Measurements from ENCODE around the gene PMVK. TPM values are rescaled to one million over a fixed set of nuclear protein-coding genes. Genes with fewer than 3 reads are reported as not detected.

The PMVK gene
- total and polyA plus RNA-seq, 2 of the 8 experiments (the other 6 are each of a cell fraction or from before 2014, with no cell fraction given) = 23.8 to 26.5 TPM

- TF ChIP-seq CEBPB (IDR thresholded peaks at IDR 0.05; ENCODE audit: low read depth, low read length) (no peak), ATF2 (IDR thresholded peaks at IDR 0.05; ENCODE audit: low read length) (no peak), EZH2 (IDR thresholded peaks at IDR 0.05; ENCODE audit: low read depth, low read length, severe bottlenecking) (no peak), CBX5 (IDR thresholded peaks at IDR 0.05; ENCODE audit: low read depth, low read length) (no peak), ATF3 (IDR thresholded peaks at IDR 0.05; ENCODE audit: insufficient read depth, low read depth, low read length) (no peak), POLR2AphosphoS5 (IDR thresholded peaks at IDR 0.05; ENCODE audit: low read depth, low read length) (no peak), KDM4A (IDR thresholded peaks at IDR 0.05; ENCODE audit: low read depth, low read length, severe bottlenecking) (no peak), TEAD4 (IDR thresholded peaks at IDR 0.05; ENCODE audit: low read depth, low read length) (no peak)
Measured at GRCh38 chr1:154957091-154957657, 20.7 kb upstream of the PMVK start (continued).

All from H1 (cell line).